GM12872 (cell line): ENCODE data around the gene SCAMP4.

ENCODE experiments used
- CTCF ChIP-seq: IDR thresholded peaks from 3 replicates; pipeline ENCODE4 v1.5.1; 2011; ENCODE audit warnings: low read depth, mild to moderate bottlenecking, low read length, moderate library complexity; ENCODE audit not compliant: insufficient read depth

The SCAMP4 gene

GRCh38 chr19:1905110-1905862 lies at the start of gene SCAMP4, which contains the start of gene ADAT3:
SCAMP4 (plus strand) TSS chr19:1905399; CDS start chr19:1915020, 9,621 bp downstream.
ADAT3 (plus strand) TSS chr19:1905399; CDS start chr19:1912048, 6,649 bp downstream.
- no peak for TF ChIP-seq CTCF

- no peak for TF ChIP-seq CTCF
Measured at GRCh38 chr19:1855828-1856255, 49.4 kb upstream of the SCAMP4 start.

- no peak for TF ChIP-seq CTCF
Measured at GRCh38 chr19:1856345-1856697, 48.9 kb upstream of the SCAMP4 start.

- TF ChIP-seq CTCF = no peak
Measured at GRCh38 chr19:1856698-1857603, 48.2 kb upstream of the SCAMP4 start.

GRCh38 chr19:1857648-1858326 lies 47.4 kb upstream of the SCAMP4 start:
- TF ChIP-seq CTCF = no peak

GRCh38 chr19:1858412-1859081 lies 46.7 kb upstream of the SCAMP4 start:
- no peak for TF ChIP-seq CTCF
